GM12878 (cell line): ENCODE results near the gene DRAP1. TPM values are rescaled to one million over a fixed set of nuclear protein-coding genes. Genes with fewer than 3 reads are reported as not detected.

ENCODE experiments used
- ATAC-seq: fragments of 200-7000 bp; cut with Tn5 transposase; 3 replicates; pipeline ENCODE4 v1.9.1; 2020; ENCODE audit warnings: mild to moderate bottlenecking, moderate library complexity
- BruUV-seq: library from RNA; stranded (reverse); fragments of 400-500 nt; replicated peaks from 2 replicates; lab custom pipeline; 2021; lab: Mats Ljungman, UMichigan
- CTCF ChIA-PET: fragments of 300-600 bp; sonication (Branson Sonifier 250); formaldehyde crosslinking; extraction: SDS; loops from one replicate; lab custom pipeline; 2021; ENCODE audit warnings: inconsistent platforms; lab: Yijun Ruan, JAX
- POLR2A ChIA-PET: fragments of 350-600 bp; formaldehyde crosslinking; extraction: SDS; loops from one replicate; lab custom pipeline; 2021; ENCODE audit warnings: inconsistent platforms; lab: Charles Lee
- RAD21 ChIA-PET: fragments of 300-600 bp; sonication (Branson Sonifier 250); formaldehyde crosslinking; loops from one replicate; lab custom pipeline; 2023; ENCODE audit warnings: antibody characterized with exemption; ENCODE audit not compliant: unreplicated experiment; lab: Charles Lee
- SMC1A ChIA-PET: fragments of 300-600 bp; sonication (Branson Sonifier 250); formaldehyde crosslinking; loops from one replicate; lab custom pipeline; 2023; ENCODE audit not compliant: unreplicated experiment, uncharacterized antibody; lab: Charles Lee
- DNase-seq: peaks from one replicate; pipeline ENCODE4 v3.0.0-alpha.2; 2011; ENCODE audit warnings: low read depth, low spot score
- FAIRE-seq: peaks from 3 replicates; lab custom pipeline; 2011; peaks lifted over from hg19 to GRCh38; lab: Jason Lieb, UNC
- H2AFZ ChIP-seq: 2 replicates; pipeline ENCODE4 v1.6.0; 2011; ENCODE audit warnings: low read depth, low read length, control low read depth; ENCODE audit not compliant: control insufficient read depth
- H3K27ac ChIP-seq: 2 replicates; pipeline ENCODE4 v1.5.1; 2011; ENCODE audit warnings: control low read depth; ENCODE audit not compliant: control insufficient read depth, insufficient read depth
- H3K27me3 ChIP-seq, 2 experiments: replicated peaks in 1 of 2; 2 replicates each; pipeline versions ENCODE4 v1.6.0 to v1.6.1; 2011; ENCODE audit warnings: low read length in 1 of 2; ENCODE audit not compliant: control insufficient read depth in 2 of 2, insufficient read depth in 2 of 2
- H3K36me3 ChIP-seq, 2 experiments: 2 replicates each; pipeline ENCODE4 v1.5.1; 2011; ENCODE audit warnings: low read length in 1 of 2; ENCODE audit not compliant: control insufficient read depth in 2 of 2, insufficient read depth in 2 of 2
- H3K4me1 ChIP-seq: 2 replicates; pipeline ENCODE4 v1.6.1; 2011; ENCODE audit warnings: mild to moderate bottlenecking, low read length, moderate library complexity, mixed read lengths; ENCODE audit not compliant: control insufficient read depth, insufficient read depth
- H3K4me2 ChIP-seq: 2 replicates; pipeline ENCODE4 v1.6.0; 2011; ENCODE audit warnings: control low read depth; ENCODE audit not compliant: control insufficient read depth, insufficient read depth
- H3K4me3 ChIP-seq: fragments of 200-600 bp; sonication (generic); 2 replicates; pipeline ENCODE4 v1.5.1; 2016
- H3K79me2 ChIP-seq: 2 replicates; pipeline ENCODE4 v1.6.0; 2011; ENCODE audit warnings: low read length; ENCODE audit not compliant: control insufficient read depth, insufficient read depth
- H3K9ac ChIP-seq: 2 replicates; pipeline ENCODE4 v1.8.0; 2011; ENCODE audit warnings: low read length, control low read depth, mixed read lengths; ENCODE audit not compliant: control insufficient read depth, insufficient read depth
- H3K9me3 ChIP-seq: replicated peaks from 3 replicates; pipeline ENCODE4 v1.5.1; 2011; ENCODE audit warnings: mild to moderate bottlenecking, low read length; ENCODE audit not compliant: control insufficient read depth, insufficient read depth
- H4K20me1 ChIP-seq: 2 replicates; pipeline ENCODE4 v1.6.0; 2011; ENCODE audit not compliant: control insufficient read depth, insufficient read depth
- ESRRA ChIP-seq: IDR thresholded peaks from 2 replicates; pipeline ENCODE4 v1.6.1; 2012; ENCODE audit warnings: mild to moderate bottlenecking, low read length, improper control_type of control experiment
- GABPA ChIP-seq: IDR thresholded peaks from 2 replicates; pipeline ENCODE4 v1.6.1; 2014; ENCODE audit warnings: antibody characterized with exemption, low read depth, mild to moderate bottlenecking, inconsistent platforms
- IKZF1 ChIP-seq: fragments of 450-650 bp; conservative IDR thresholded peaks from 2 replicates; pipeline ENCODE4 v1.6.1; 2017; ENCODE audit warnings: antibody characterized with exemption, mild to moderate bottlenecking
- MYC ChIP-seq: IDR thresholded peaks from 2 replicates; pipeline ENCODE4 v1.6.1; 2011; ENCODE audit warnings: mild to moderate bottlenecking, low read length, moderate library complexity, inconsistent platforms; ENCODE audit not compliant: insufficient read depth, insufficient replicate concordance, insufficient read length, severe bottlenecking
- NR2C1 ChIP-seq: fragments of 450-650 bp; IDR thresholded peaks from 2 replicates; pipeline ENCODE4 v1.6.1; 2017; ENCODE audit warnings: antibody characterized with exemption, mild to moderate bottlenecking, moderate library complexity
- PAX5 ChIP-seq: IDR thresholded peaks from 2 replicates; pipeline ENCODE4 v1.6.1; 2011; ENCODE audit warnings: low read depth, low read length, borderline replicate concordance
- STAT1 ChIP-seq: fragments of 450-650 bp; conservative IDR thresholded peaks from 2 replicates; pipeline ENCODE4 v1.6.1; 2014; ENCODE audit warnings: antibody characterized with exemption, mild to moderate bottlenecking
- TAF1 ChIP-seq: IDR thresholded peaks from 2 replicates; pipeline ENCODE4 v1.6.1; 2011; ENCODE audit warnings: mild to moderate bottlenecking, low read depth, low read length, borderline replicate concordance
- WGBS: methylation state at CpG from one replicate; pipeline ENCODE4 v1.1.6; 2016; ENCODE audit warnings: low lambda C conversion rate; ENCODE audit not compliant: insufficient replicate concordance, insufficient coverage; ENCODE audit errors: missing lambda C conversion rate; 5-methylcytosine and 5-hydroxymethylcytosine counted together
- in situ Hi-C: fragments of 300-500 bp; cut with MboI; formaldehyde crosslinking; loops from 9 replicates; pipeline ENCODE4 v1.14.3; 2018; ENCODE audit warnings: mixed read lengths
- intact Hi-C: fragments of 100-400 bp; cut with micrococcal nuclease; formaldehyde crosslinking; loops from one replicate; pipeline ENCODE4 v1.14.2; 2022; ENCODE audit not compliant: unreplicated experiment
- polyA plus RNA-seq, 11 experiments: library from polyadenylated mRNA; depleted of rRNA in 4 of 11; unstranded in 6 of 11; stranded (reverse) in 5 of 11; fragments of >200 nt; fragmentation: Nextera tagmentation in 4 of 11; fragmentation: Illumina TruSeq in 1 of 11; extraction: Ambion mirVana in 4 of 11; extraction: Trizol in 1 of 11; gene quantifications; 1 replicate in 1 of 11; 2 replicates in 10 of 11; pipeline versions ENCODE4 v1.2.1 to v1.2.3, GENCODE V29; 2011 to 2016; ENCODE audit warnings: inconsistent platforms in 2 of 11, missing spikeins in 2 of 11, low read depth in 1 of 11
- total RNA-seq, 4 experiments: library from RNA; depleted of rRNA in 3 of 4; stranded (reverse); fragments of >200 nt in 3 of 4; fragmentation: Illumina TruSeq in 1 of 4; extraction: Trizol in 1 of 4; gene quantifications; 2 replicates each; pipeline versions ENCODE4 v1.2.1 to v1.2.3, GENCODE V29; 2013 to 2021
- TF ChIP-seq, protein P1 (sequence below): fragments of 450-650 bp; formaldehyde crosslinking; IDR thresholded peaks from 2 replicates; pipeline ENCODE4 v1.5.0; 2022; ENCODE audit warnings: mild to moderate bottlenecking, missing genetic modification characterization

The DRAP1 gene
- total and polyA plus RNA-seq, 10 of the 15 experiments (the other 5 are each of a cell fraction or from before 2014, with no cell fraction given): 9.4 to 163 (median 114) TPM

DNA sequence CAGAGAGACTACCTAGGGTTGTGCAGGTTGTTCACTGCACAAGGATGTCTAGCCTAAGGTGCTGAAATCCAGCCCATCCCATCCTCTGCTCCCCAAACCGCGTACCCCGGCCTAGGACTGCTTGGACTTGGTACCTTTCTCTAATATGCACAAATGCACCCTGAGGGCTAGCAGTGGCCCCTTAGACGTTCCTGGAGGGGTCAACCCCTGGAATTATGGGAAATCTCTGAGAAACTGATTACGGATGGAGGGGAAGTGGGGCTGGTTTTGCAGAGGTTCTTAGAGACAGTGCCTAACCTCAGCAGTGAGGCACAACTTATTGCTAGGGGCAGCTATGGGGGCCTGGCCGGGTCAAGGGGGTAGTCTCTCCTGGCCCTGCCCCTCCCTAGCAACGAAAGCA is 2.8 kb upstream of the DRAP1 start:
- DNase-seq: no peak
- ChIA-PET POLR2A (interaction anchor here (2.3 kb wide), 1 partner anchor 57 kb away, joined by 7 read pairs; the partner anchor contains the start of gene MUS81), SMC1A (no interaction called here), RAD21 (no interaction called here), CTCF (interaction anchor here (1.9 kb wide), 1 partner anchor 27 kb away, joined by 5 read pairs; no protein-coding TSS in a partner anchor)
- 73% methylated on average over 7 of the region's 7 CpGs for WGBS
- no peak for FAIRE-seq
- Histone ChIP-seq H3K79me2 (peaks cover 34% of the 10 kb centered on the region), H3K4me2 (0 out of 2 replicates have a peak overlapping the region, but pooled peaks have one; percentile 87), H3K27ac (no peak overlapping the region), H2AFZ (no peak overlapping the region), H3K9me3 (no peaks in the 10 kb centered on the region), H3K4me3 (no peak overlapping the region), H3K27me3 (no peaks in the 10 kb centered on the region), H4K20me1 (no peaks in the 10 kb centered on the region), H3K4me1 (peaks cover 41% of the 10 kb centered on the region), H3K36me3 (no peaks in the 10 kb centered on the region; a peak in 1 of 4 replicates), H3K9ac (no peak overlapping the region)
- intact Hi-C loops (no loop called here), in situ Hi-C loops (no loop called here)
- BruUV-seq: no TSS peak
- ATAC-seq: no peak
- TF ChIP-seq PAX5 (no peak), GABPA (no peak), TAF1 (no peak), NR2C1 (no peak), IKZF1 (no peak), MYC (no peak), ESRRA (no peak), STAT1 (no peak)
- TF ChIP-seq, protein P1, sequence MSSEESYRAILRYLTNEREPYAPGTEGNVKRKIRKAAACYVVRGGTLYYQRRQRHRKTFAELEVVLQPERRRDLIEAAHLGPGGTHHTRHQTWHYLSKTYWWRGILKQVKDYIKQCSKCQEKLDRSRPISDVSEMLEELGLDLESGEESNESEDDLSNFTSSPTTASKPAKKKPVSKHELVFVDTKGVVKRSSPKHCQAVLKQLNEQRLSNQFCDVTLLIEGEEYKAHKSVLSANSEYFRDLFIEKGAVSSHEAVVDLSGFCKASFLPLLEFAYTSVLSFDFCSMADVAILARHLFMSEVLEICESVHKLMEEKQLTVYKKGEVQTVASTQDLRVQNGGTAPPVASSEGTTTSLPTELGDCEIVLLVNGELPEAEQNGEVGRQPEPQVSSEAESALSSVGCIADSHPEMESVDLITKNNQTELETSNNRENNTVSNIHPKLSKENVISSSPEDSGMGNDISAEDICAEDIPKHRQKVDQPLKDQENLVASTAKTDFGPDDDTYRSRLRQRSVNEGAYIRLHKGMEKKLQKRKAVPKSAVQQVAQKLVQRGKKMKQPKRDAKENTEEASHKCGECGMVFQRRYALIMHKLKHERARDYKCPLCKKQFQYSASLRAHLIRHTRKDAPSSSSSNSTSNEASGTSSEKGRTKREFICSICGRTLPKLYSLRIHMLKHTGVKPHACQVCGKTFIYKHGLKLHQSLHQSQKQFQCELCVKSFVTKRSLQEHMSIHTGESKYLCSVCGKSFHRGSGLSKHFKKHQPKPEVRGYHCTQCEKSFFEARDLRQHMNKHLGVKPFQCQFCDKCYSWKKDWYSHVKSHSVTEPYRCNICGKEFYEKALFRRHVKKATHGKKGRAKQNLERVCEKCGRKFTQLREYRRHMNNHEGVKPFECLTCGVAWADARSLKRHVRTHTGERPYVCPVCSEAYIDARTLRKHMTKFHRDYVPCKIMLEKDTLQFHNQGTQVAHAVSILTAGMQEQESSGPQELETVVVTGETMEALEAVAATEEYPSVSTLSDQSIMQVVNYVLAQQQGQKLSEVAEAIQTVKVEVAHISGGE (CRISPR knock-in tag): no peak
